GM12872 (cell line): ENCODE measurements around the gene CAMK2D.

Source experiments
- CTCF ChIP-seq: IDR thresholded peaks from 3 replicates; pipeline ENCODE4 v1.5.1; 2011; ENCODE audit warnings: low read depth, mild to moderate bottlenecking, low read length, moderate library complexity; ENCODE audit not compliant: insufficient read depth

The CAMK2D gene

GRCh38 chr4:113587156-113587555 is 174.4 kb downstream of the CAMK2D start:
- TF ChIP-seq CTCF, result no peak

- no peak for TF ChIP-seq CTCF
These were observed 175.5 kb downstream of the CAMK2D start for GRCh38 chr4:113586072-113586471.

GRCh38 chr4:113584407-113585150 is 177.0 kb downstream of the CAMK2D start:
- no peak for TF ChIP-seq CTCF

- no peak for TF ChIP-seq CTCF
These were observed 178.8 kb downstream of the CAMK2D start for GRCh38 chr4:113582737-113583136.

GRCh38 chr4:113579360-113579759 is 182.2 kb downstream of the CAMK2D start:
- TF ChIP-seq CTCF, result no peak

GRCh38 chr4:113576947-113577678 is 184.4 kb downstream of the CAMK2D start:
- TF ChIP-seq CTCF, result no peak

- no peak for TF ChIP-seq CTCF
These were observed 186.1 kb downstream of the CAMK2D start for GRCh38 chr4:113575401-113575800.
